ENCODE results near the gene ANKFN1.

Gene ANKFN1, protein sequence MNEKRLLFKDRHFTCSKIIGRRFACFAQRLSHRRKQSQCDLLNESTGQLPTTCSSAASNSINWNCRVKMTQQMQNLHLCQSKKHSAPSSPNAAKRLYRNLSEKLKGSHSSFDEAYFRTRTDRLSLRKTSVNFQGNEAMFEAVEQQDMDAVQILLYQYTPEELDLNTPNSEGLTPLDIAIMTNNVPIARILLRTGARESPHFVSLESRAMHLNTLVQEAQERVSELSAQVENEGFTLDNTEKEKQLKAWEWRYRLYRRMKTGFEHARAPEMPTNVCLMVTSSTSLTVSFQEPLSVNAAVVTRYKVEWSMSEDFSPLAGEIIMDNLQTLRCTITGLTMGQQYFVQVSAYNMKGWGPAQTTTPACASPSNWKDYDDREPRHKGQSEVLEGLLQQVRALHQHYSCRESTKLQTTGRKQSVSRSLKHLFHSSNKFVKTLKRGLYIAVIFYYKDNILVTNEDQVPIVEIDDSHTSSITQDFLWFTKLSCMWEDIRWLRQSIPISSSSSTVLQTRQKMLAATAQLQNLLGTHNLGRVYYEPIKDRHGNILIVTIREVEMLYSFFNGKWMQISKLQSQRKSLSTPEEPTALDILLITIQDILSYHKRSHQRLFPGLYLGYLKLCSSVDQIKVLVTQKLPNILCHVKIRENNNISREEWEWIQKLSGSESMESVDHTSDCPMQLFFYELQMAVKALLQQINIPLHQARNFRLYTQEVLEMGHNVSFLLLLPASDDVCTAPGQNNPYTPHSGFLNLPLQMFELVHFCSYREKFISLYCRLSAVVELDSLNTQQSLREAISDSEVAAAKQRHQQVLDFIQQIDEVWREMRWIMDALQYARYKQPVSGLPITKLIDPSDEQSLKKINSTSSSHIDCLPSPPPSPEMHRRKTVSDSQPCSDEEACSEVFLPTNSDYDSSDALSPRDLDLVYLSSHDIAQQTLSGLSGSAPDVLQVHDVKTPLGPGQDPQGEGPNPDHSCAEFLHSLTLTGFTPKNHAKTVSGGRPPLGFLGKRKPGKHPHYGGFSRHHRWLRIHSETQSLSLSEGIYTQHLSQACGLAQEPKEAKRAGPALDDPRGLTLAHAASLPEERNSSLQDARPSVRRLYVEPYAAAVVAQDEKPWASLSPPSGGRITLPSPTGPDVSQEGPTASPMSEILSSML

DNA sequence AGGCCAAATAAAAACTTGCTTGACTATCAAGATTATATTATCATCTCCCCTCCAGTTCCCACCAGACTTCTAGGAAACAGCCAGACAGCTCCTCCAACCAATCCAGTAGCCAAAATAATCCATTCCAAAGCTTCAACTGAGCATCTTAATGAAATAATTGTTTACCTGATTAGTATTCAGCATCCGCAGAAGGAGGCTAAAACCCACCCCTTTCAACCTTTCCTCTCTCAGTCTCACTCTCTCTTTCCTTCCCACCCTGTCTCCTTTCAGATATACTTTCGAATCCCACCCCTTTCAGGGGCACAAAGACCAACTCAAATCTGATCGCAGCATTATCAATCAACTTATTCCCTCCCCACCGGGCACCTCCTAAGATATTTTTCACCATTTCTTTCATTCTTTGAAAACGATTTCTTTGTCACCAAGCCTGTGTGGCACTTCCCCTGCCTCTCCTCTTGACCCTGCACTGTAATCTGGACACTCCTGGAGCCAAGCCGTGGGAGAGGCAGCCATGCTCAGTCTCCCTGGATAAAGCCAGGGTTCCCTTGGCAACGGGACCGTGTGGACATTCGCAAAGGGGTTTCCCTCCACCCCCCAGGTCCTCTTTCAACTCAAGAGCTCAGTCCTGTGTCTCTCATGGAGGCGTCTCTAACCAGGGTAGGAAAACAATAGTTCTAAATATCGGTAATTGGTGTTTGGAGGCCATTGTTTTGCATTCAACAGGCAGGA lies at the start of gene ANKFN1:
Gene ANKFN1, plus strand, starts transcription at position 602 of the 729 bp plus-strand sequence. CDS start 59,193 bp downstream, outside the sequence.
- no peak for DNase-seq

DNA sequence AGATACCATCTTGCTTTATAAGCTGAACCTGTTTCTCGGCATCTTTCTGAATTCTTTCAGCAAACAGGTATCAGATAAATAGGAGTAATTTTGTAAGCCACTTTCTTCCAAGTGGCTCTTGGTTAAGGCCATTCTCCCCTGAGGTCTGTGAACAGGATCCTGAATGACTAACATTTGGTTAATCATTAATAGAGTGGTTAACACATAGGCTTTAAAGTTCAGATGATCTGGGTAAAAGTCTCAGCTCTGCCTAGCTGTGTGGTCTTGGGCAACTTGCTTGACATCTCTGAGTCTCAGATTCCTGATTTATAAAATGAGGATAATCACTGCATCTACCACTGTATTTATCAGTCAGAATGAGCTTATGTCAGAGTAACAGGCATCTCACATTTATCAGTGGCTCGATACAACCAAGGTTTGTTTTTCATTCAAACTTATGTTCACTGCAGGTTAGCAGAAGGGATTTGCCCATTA lies 44.4 kb upstream of the ANKFN1 start:
- DNase-seq: no peak

DNA sequence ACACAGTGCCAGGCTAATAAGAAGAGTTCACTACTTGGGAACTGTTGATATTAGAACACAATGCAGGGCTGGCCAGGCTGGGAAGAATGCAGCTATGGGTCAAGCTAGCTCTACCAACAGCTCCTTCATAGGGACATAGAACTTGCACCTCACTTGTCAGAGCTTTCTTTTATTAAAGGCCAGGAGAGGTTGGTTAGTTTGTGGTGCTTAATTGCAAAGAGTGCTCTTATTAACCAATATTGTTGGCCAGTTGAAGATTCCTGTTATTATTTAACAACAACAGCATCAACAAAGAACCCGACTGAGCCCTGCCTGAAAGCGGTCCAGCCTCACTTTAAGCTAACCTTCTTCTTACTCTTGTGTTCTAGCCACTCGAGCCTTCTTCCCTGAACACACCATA lies 43.4 kb upstream of the ANKFN1 start:
- DNase-seq: no peak

DNA sequence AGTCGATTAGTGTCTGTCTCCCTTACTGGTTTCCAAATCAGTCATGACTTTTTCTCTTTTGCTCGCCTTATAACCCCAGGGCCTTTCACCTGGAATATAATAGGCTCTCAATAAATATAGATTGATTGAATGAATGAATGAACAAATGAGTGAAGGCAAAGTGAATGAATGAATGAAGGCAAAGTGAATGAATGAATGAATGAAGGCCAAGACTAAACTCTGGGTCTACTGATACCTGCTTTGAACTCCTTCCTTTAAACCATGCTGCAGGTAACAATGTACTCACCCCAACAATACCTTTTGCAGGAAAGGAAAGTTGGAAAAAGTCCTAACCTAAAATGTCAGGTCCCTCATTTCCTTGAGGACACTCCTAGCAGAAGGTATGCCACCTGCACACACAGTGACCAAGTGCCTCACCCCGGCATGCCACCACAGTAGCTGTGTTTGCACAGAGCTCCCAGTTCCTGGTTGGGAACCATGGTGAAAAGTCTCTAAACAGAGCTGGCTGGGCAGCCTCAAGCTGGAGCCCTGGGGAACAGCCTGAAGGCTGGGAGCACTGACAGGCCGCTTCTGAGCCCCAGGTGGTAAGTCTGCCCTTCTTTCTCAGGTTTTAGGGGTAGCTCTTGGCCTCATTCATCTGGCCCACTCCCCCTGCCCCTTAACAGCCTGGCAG lies 42.7 kb upstream of the ANKFN1 start:
- no peak for DNase-seq

DNA sequence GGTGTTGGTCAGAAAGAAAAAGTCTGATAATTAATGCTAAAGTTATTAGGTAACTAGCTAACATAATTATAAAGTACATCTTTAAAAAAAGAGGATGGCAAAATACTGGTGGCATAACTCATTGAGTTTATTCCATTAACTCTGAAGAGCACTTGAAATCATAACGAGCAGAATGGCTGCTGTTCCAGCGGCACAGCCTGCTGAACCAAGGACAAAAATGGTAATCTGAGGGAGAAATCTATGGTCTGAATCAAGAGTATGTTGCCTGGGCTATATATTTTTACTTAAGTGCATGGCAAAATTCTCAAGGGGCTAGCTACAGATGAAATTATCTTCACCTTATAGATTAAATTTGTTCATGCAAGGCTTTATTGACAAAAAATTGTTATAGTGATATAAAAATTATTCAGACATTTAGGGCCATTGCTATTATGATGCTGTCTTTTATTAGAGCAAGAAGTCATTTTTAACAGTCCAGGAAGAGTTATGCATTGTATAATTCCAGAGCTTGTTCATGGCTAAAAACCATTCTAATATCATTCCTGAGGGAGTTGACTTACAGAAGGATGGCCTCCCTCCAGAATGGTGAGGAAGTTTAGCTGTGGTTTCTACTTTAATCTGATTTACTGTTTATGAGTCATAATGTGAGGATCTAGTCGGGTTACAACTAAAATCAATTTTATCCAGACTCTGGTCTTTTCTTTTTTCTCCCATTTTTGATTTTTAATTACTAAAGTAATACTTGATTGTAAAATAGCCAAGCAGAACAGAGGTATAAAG lies 41.4 kb upstream of the ANKFN1 start:
- no peak for DNase-seq

DNA sequence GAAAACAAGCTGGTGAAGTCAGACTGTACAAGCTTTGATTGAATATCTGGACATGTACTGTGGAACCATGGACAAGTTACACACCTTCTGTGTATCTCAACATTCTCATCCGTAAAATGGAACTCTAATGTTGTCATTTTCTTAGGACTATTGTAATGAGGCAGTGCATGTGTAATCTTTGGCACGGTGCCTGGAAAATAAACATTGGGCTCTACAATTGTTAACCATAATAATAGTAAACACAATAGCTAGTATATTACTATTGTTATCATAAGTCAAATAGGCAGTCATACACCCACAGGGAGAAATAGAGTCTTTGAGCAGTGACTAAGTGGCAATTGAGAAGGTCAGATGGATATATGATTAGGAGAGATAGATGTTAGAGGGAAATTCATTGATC lies 39.8 kb upstream of the ANKFN1 start:
- DNase-seq: no peak

DNA sequence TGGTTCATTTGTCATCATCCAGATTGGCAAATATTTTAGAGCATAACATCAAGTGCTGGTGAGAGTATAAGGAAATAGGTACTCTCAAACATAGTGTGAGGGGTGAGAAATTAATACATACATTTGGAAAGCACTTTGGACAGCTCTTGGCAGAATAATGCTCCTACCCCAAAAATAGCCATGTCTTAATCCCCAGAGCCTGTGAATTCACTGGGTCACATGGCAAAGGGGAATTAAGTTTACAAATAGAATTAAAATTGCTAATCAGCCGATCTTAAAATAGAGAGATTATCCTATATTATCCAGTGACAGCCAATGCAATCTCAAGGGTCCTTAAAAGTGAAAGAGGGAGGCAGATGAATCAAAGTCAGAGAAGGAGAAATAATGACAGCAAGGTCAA lies 38.8 kb upstream of the ANKFN1 start:
- no peak for DNase-seq

DNA sequence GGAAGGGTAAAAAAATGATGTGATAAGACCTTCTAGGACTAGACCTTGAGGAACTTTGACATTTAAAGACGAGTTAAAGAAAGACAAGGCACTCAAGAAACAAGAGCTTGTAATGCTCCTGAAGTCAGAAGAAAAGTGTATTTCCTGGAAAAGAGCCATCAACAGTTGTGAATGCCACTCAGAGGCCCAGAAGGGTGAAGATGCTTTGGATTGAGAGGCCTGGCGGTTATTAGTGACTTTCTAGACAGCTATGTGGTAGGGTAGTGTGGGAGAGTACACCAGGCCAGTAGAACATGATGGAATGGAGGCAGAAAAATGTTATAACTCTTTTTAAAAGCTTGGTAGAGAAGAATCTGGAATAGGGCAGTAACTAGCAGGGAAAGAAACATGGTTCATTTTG lies 34.1 kb upstream of the ANKFN1 start:
- DNase-seq: no peak

DNA sequence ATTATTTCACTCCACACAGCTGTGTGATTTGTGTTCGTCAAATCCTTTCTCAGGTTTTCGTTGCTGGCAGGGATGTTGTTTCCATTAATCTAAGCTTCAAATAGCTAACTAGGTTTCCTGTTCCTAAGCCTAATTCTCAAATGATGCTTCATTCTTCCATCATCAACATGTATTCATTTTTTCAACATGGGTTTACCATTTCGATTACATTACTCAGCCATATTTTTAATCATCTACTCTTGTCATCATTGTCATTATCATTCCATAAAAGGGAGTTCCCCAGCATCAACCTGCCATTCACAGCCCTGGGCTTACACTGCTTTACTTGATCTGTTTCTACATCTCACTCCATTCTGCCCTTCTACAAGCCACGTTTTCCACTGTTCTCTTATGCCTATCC lies 33.3 kb upstream of the ANKFN1 start:
- no peak for DNase-seq

DNA sequence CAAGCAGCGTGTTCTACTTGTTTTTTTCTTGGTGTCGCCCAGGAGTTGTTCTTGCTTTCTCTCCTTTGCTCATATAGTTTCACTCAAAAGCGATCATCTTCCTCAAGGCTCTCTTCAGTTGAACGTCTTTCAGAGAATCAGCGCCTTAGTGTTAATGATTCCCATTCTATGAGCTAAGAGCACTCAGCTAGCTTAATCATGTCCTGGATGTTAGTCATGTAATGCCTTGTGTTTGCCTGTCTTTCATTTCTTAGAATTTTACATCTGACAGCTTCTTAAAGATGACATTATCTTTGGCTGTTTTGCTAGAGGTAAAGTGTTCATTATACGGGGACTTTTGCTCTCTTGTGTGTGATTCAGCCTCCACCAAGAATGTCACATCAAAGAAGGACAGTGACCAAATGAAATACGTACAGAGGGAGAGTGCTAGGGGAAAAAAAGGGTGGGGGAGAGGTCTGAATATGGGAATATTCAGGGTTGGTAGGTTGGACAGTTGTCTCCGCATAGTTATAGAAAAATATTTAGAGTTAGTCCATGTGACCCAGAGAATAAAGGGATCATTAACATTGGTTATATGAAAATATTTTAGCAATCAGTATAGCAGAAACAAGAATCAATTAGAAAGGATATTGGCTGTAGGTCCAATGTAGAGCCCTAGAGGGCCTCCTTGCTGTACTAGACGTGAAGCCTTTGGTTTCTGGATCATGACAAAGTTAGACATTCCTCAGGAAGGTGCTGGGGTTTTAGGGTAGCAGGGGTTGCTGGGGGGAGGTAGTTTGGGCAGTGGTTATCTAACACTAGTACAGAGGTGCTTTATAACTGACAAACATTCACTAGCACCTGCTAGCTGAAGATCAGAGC lies 31.9 kb upstream of the ANKFN1 start:
- no peak for DNase-seq

DNA sequence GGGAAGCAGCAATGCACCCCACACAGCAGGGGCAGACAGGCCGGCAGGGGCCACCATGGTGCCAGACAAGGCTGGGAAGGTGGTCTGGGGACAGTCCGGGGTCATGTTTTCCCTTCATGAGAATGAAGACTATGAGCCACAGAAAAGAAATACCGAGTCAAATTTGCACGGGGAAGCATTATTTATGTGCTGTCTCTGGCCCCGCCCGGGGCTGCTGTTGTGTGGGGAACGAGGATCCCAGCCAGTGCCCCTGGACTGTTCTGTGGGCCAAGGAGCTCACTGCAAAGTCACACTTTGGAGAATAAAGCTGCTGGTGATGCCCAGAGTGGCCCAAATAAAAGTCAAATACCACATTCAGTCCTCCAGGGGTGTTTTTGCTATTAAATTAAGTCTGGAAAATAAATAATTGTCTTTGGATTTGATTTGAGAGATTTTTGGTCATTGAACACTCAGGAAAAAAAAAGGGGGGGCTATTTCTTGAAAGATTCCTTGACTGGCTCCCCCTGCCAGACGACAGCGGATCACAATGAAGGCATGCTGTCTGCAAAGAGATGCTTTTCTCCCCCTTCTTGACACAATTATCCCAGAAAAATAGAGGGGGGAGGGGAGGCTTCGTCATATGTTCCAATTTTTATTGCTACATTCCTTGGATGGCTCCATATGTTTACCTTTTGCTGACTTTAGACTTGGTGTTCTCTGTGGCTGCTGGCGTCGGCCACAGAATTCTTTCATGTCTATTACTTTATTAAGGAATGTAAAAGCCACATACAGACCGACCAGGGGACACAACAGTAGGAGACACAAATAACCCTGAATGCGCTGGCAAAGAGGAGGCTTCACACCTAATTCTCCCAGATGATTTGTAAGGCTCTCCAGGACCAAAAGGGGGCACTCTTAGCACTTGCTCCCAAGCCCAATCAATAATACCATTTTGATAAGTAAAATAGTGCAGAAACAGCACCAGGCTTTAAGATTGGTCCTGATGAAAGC lies 27.1 kb upstream of the ANKFN1 start:
- no peak for DNase-seq

DNA sequence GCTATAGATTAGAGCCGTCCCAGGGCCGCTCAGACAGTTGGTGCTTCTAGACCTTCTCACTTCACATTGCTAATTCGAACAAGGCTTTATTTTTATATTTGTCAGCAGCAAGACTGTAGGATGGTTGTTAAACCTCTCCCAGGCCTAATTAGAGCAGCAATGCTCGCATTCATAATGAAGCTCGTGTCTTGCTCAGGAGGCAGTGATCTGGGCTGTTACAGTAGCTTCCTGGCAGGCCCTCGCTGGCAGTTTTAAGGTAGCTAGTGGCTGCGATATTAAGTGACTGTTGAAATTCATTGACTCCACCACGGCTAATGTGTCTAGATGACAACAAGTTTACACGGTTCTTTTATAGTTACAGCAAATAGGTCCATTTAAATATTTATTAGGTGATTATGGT lies 23.2 kb upstream of the ANKFN1 start:
- no peak for DNase-seq

DNA sequence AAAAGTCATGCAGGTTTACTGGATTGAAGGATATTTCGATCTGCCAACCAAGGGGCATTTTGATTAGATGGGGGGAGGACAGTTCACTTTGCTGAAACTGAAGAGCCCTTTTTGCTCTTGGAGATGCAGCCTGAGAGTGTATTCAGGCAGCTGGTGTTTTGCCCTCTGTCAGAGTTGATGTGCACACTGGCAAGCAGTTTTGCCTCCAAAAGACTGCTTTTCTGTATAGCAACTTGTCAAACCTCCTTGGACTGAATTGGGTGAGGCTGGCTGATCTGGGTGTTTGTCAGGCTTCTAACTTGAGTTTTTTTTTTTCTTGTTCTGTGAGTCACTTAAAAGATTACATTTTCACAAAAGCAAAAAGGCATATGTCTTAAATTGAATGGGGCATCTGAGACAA lies 22.6 kb upstream of the ANKFN1 start:
- no peak for DNase-seq

DNA sequence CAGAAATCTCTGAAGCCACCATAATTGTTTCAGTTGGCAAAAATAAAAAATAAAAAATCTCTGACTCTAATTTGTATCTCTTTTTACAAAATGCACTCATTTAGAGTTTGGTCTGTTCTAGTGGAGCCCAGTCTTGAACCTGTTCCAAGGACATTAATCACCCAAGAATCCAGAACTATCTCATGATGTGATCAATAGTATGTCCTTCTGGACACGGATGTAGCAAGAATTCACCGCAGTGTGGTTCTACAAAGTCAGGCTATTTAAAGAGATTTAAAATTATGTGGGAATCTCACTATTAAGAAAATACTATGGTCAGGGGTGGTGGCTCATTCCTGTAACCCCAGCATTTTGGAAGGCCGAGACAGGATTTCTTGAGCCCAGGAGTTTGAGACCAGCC lies 21.8 kb upstream of the ANKFN1 start:
- no peak for DNase-seq

DNA sequence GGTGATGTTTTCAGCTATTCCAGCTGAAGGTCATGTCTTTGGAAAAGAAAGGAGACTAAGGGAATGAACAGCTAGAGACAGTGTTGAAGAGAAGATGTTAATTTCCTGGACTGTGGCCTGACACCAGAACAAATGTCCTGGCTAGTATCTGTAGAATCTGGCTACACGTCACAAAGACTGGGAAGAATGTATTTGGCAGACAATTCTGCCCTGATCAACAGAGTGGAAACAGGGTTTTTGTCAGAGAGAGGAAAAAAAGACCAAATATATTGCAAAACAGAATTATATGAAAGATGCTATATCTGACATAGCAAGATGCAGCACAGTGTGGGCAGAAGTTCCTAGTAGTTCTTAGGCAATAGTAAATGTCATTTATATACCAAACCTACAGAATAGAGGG lies 17.0 kb upstream of the ANKFN1 start:
- DNase-seq: no peak

DNA sequence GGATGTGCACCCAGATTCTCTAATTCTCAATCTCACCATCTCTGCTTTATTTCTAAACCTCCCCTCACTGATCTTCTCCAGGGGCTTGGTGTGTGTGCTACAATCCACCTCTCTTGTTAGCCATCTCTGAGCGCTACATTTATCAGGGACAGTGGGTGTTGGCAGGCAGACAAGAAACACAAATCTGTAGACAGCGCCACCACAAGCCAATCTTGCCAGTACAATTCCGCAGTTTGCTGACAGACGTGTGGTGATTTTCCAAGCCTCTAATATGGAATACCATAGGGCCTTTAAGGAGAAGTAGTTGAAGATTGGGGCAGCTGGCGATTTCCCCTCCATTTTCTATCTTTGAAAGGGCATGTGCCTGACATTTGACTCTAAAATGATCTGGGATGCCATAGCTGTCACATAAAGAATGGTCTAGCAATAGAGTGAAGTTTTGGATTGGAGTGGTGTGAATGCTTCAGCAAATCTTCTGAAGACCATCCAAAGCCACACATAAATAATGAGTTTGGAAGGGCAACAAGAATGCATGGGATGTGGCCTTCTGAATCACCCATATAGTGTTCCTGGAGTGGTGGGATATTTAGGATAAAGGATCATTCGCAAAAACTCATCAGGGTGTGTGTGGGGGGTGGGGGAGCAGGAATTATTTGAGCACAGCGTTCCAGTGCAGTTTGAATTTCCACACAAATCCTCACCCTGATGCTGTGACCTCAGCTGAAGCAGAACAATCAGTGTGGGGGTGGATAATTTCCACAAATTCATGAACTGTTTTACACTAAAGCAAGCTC lies 12.0 kb upstream of the ANKFN1 start:
- no peak for DNase-seq

DNA sequence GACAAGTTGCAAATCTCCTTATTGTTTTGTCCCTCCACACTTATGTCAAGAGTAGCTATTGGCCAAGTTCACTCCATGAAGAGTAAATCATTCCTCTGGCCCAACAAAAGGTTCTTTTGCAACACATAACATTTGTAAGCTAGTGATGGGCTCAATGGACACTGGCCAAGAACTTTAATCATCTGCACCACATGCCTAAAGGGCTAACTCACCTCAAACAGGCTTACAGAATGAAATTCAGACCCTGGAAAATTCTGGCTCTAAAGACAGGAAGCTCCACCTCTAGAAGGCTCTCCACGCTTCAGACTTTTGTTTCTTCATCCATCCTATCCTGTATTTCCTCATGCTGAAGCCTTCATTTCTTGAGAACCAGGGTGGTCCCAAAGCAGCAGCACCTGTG lies 10.9 kb upstream of the ANKFN1 start:
- DNase-seq: no peak

DNA sequence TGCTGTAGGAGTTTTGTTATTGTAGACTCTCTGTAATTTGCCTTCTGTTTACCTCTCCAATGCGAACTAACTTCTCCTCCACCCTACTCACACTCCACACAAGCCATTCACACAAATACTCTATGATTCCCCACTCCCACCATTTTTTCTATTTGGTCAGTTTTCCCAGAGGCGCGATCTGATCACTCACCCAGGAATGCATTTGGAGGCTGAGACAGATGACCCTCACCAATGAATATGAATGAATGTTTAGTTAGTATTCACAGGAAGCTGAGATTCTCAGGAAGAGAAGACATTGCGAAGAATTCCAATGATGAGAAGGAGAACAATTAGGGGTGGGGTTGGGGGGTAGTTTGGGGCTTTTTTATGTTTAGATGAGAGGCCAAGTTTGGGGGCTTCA lies 10.5 kb upstream of the ANKFN1 start:
- no peak for DNase-seq
